Psoas muscle (tissue), 8 donors: Measurements from ENCODE around the gene PDE4D. TPM values are rescaled to one million over a fixed set of nuclear protein-coding genes. Genes with fewer than 3 reads are reported as not detected.
A peak's percentile ranks its signal among the peaks of the same experiment; 100 is the strongest.

Experiments
- ATAC-seq, 4 donors: fragments of 200-7000 bp; cut with Tn5 transposase; one replicate each; pipeline ENCODE4 v1.9.1; 2020; ENCODE audit warnings: moderate library complexity in 3 of 4, mild to moderate bottlenecking in 2 of 4
- DNase-seq, 2 donors: peaks; one replicate each; pipeline ENCODE4 v3.0.0-alpha.2; 2020
- H3K27ac ChIP-seq: fragments of 200-600 bp; one replicate; pipeline ENCODE4 v1.8.0; 2022
- H3K27me3 ChIP-seq, 3 donors: fragments of 200-600 bp in 1 of 3; one replicate each; pipeline versions ENCODE4 v1.6.1 to v1.8.0; 2013 to 2022; ENCODE audit warnings: low read length in 2 of 3, mild to moderate bottlenecking in 2 of 3, moderate library complexity in 1 of 3; ENCODE audit not compliant: insufficient read depth in 3 of 3
- H3K36me3 ChIP-seq, 2 donors: fragments of 200-600 bp in 1 of 2; one replicate each; pipeline versions ENCODE4 v1.6.1 to v1.8.0; 2013 to 2022; ENCODE audit warnings: low read depth in 1 of 2, mild to moderate bottlenecking in 1 of 2, moderate library complexity in 1 of 2; ENCODE audit not compliant: insufficient read depth in 1 of 2
- H3K4me1 ChIP-seq: fragments of 200-600 bp; one replicate; pipeline ENCODE4 v1.8.0; 2022
- H3K4me3 ChIP-seq: fragments of 200-600 bp; one replicate; pipeline ENCODE4 v1.8.0; 2022; ENCODE audit warnings: mild to moderate bottlenecking
- H3K9me3 ChIP-seq: fragments of 200-600 bp; one replicate; pipeline ENCODE4 v1.8.0; 2022
- CTCF ChIP-seq: fragments of 200-600 bp; IDR thresholded peaks from one replicate; pipeline ENCODE4 v1.8.0; 2022; ENCODE audit warnings: antibody characterized with exemption
- WGBS, 3 donors: extraction: QIAGEN DNeasy Blood & Tissue Kit; methylation state at CpG; one replicate each; pipeline versions ENCODE4 v1.1.6 to v1.1.7; 2013; 5-methylcytosine and 5-hydroxymethylcytosine counted together
- intact Hi-C, 2 donors: fragments of 100-400 bp; cut with DNase I; formaldehyde crosslinking; loops; one replicate each; pipeline versions ENCODE4 v1.11.0 to v1.14.2; 2022
- polyA plus RNA-seq, 3 donors: library from polyadenylated mRNA; stranded (reverse); fragments of 200-250 nt; gene quantifications; one replicate each; pipeline ENCODE4 v1.2.3, GENCODE V29; 2013
- total RNA-seq, 4 donors: library from RNA; stranded (reverse); fragmentation: NEBNext Ultra II Directional in 2 of 4; extraction: Animal tissue kit (Norgen Biotek cat#: 25700) in 2 of 4; gene quantifications; one replicate each; pipeline versions ENCODE4 v1.2.1 to v1.2.4, GENCODE V29; 2021 to 2023
- donor health status: healthy with polysubstance abuse.
- donor health status: DM: no; HTN: no; CAD: no; lungs with moderate emphysema.
- donor health status: Bipolar disorder and iron deficiency.
- donor health status: healthy.
- donor health status: DM: yes; HTN: yes; CAD: no.
- donor health status: DM: no; HTN: no; CAD: no.
- donor health status: DM: no; HTN: no; CAD: no.
- donor health status: DM: yes; HTN: yes; CAD: no.

PDE4D gene
- total and polyA plus RNA-seq, 7 donors, result 42.6 to 283 (median 88.7) TPM

GRCh38 chr5:58985311-58985710, 908.2 kb downstream of the PDE4D start:
- Histone ChIP-seq H3K9me3 (no peaks in the 10 kb centered on the region), H3K4me1 (no peaks in the 10 kb centered on the region), H3K27me3 (no peaks in the 10 kb centered on the region), H3K27ac (peak overlapping the region; percentile 26), H3K36me3 (peaks cover 7 to 91% of the 10 kb centered on the region in 2 donors), H3K4me3 (no peak overlapping the region)
- ATAC-seq (no peak), DNase-seq (no peak)
- intact Hi-C loops, result no loop called here
- TF ChIP-seq CTCF, result no peak
- 76 to 84% (median 81%) methylated on average over 4 of the region's 4 CpGs for WGBS, 3 donors

GRCh38 chr5:58983526-58984452, 909.7 kb downstream of the PDE4D start:
- Histone ChIP-seq H3K36me3 (peaks cover 5 to 90% of the 10 kb centered on the region in 2 donors), H3K4me1 (no peaks in the 10 kb centered on the region), H3K27me3 (no peaks in the 10 kb centered on the region), H3K4me3 (no peak overlapping the region), H3K9me3 (no peaks in the 10 kb centered on the region), H3K27ac (no peak overlapping the region)
- TF ChIP-seq CTCF, result no peak
- DNase-seq (no peak), ATAC-seq (peak; percentile 31 to 55 (median 42))
- intact Hi-C loops, result no loop called here

- H3K27me3 ChIP-seq, result no peaks in the 10 kb centered on the region
- no peaks in the 10 kb centered on the region for H3K4me1 ChIP-seq
- intact Hi-C loops, result no loop called here
- no peak overlapping the region for H3K27ac ChIP-seq
- H3K9me3 ChIP-seq, result no peaks in the 10 kb centered on the region
- DNase-seq (no peak), ATAC-seq (no peak)
- H3K4me3 ChIP-seq, result no peak overlapping the region
- H3K36me3 ChIP-seq, result peaks cover 15 to 94% of the 10 kb centered on the region in 2 donors
- TF ChIP-seq CTCF, result no peak
- 93 to 96% (median 96%) methylated on average over 2 of the region's 2 CpGs for WGBS, 3 donors
Measured at GRCh38 chr5:58980890-58981289, 912.6 kb downstream of the PDE4D start.

- Histone ChIP-seq H3K27ac (no peak overlapping the region), H3K27me3 (no peaks in the 10 kb centered on the region), H3K4me1 (no peaks in the 10 kb centered on the region), H3K36me3 (peaks cover 23 to 96% of the 10 kb centered on the region in 2 donors), H3K9me3 (no peaks in the 10 kb centered on the region), H3K4me3 (no peak overlapping the region)
- ATAC-seq (no peak), DNase-seq (no peak)
- TF ChIP-seq CTCF, result no peak
- intact Hi-C loops, result no loop called here
Measured at GRCh38 chr5:58979090-58979489, 914.4 kb downstream of the PDE4D start.
